Measurements from ENCODE around the gene USH2A. TPM values are rescaled to one million over a fixed set of nuclear protein-coding genes. Genes with fewer than 3 reads are reported as not detected.

The USH2A gene
- total RNA-seq, 3 donors from 2014 or later = not detected

DNA sequence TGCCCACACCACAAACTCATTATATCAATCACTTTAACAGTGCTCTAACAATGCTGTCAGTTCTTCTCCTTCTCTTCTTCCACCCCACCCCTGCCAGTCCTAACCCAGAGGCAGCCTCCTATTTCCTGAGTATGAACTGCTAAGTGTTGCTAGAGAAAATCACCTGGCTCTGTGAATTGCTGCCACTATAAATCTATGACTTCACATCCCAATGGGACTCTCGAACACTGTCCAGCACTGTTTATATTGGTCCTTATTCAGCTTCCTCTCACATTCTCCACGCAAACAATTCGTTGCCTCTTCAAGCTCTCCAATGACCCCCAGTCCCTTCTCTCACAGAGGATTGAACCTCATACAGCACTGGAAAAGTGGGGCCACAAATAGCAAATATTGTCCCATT, 27.0 kb upstream of the USH2A start:
- H3K36me3 ChIP-seq = no peaks in the 10 kb centered on the region
- no peak overlapping the region for H3K4me3 ChIP-seq
- TF ChIP-seq, protein P1, sequence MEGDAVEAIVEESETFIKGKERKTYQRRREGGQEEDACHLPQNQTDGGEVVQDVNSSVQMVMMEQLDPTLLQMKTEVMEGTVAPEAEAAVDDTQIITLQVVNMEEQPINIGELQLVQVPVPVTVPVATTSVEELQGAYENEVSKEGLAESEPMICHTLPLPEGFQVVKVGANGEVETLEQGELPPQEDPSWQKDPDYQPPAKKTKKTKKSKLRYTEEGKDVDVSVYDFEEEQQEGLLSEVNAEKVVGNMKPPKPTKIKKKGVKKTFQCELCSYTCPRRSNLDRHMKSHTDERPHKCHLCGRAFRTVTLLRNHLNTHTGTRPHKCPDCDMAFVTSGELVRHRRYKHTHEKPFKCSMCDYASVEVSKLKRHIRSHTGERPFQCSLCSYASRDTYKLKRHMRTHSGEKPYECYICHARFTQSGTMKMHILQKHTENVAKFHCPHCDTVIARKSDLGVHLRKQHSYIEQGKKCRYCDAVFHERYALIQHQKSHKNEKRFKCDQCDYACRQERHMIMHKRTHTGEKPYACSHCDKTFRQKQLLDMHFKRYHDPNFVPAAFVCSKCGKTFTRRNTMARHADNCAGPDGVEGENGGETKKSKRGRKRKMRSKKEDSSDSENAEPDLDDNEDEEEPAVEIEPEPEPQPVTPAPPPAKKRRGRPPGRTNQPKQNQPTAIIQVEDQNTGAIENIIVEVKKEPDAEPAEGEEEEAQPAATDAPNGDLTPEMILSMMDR (IDR thresholded peaks at IDR 0.05) = no peak
- TF ChIP-seq POLR2AphosphoS5 (IDR thresholded peaks at IDR 0.05) = no peak
- TF ChIP-seq POLR2A (IDR thresholded peaks at IDR 0.05) = no peak
- H3K27ac ChIP-seq = no peak overlapping the region
- intact Hi-C loops (cut with DNase I; ENCODE audit: low total_unique reads) = no loop called here
- no peaks in the 10 kb centered on the region for H3K27me3 ChIP-seq
- no peaks in the 10 kb centered on the region for H3K9me3 ChIP-seq
- H3K4me1 ChIP-seq = no peaks in the 10 kb centered on the region
- DNase-seq (ENCODE audit: low spot score in 2 of 2) = no peak

DNA sequence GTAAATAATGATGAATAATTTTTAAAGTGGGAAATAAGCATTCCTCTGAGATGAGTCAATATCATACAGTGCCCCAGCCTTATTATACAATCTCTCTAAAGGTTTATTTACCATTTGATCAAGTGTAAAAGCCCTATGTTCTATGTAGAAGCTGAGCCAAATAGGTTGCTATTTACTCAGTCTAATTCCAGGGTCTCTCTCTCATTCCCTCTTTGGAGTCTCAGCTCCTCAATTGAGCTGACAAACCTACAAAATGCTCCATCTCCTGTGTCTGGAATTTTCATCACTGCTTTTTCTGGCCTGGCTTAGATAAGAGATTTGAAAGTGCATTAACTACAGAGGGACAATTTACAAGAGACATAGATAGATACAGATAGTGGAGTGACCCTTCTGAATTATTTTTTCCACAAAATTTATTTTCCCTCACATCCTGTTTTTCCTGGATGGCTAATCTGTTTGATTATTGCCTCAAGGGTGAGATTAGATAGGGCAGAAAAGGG, 24.8 kb upstream of the USH2A start:
- intact Hi-C loops (cut with DNase I; ENCODE audit: low total_unique reads) = no loop called here
- H3K4me1 ChIP-seq = no peaks in the 10 kb centered on the region
- DNase-seq (ENCODE audit: low spot score in 2 of 2) = no peak
- no peaks in the 10 kb centered on the region for H3K9me3 ChIP-seq
- H3K27ac ChIP-seq = no peak overlapping the region
- TF ChIP-seq, protein P1 (IDR thresholded peaks at IDR 0.05) = no peak
- TF ChIP-seq POLR2AphosphoS5 (IDR thresholded peaks at IDR 0.05) = no peak
- no peak for TF ChIP-seq POLR2A (IDR thresholded peaks at IDR 0.05)
- H3K36me3 ChIP-seq = no peaks in the 10 kb centered on the region
- no peak overlapping the region for H3K4me3 ChIP-seq
- no peaks in the 10 kb centered on the region for H3K27me3 ChIP-seq

GRCh38 chr1:216437603-216438002, 14.4 kb upstream of the USH2A start:
- no peak for DNase-seq (ENCODE audit: low spot score in 2 of 2)
- intact Hi-C loops (cut with DNase I; ENCODE audit: low total_unique reads) = no loop called here
- no peak overlapping the region for H3K4me3 ChIP-seq
- no peaks in the 10 kb centered on the region for H3K36me3 ChIP-seq
- H3K4me1 ChIP-seq = no peaks in the 10 kb centered on the region
- no peaks in the 10 kb centered on the region for H3K9me3 ChIP-seq
- no peak overlapping the region for H3K27ac ChIP-seq
- TF ChIP-seq, protein P1 (IDR thresholded peaks at IDR 0.05) = no peak
- no peak for TF ChIP-seq POLR2AphosphoS5 (IDR thresholded peaks at IDR 0.05)
- H3K27me3 ChIP-seq = no peaks in the 10 kb centered on the region

- Histone ChIP-seq H3K27ac (no peak overlapping the region), H3K4me3 (no peak overlapping the region), H3K4me1 (no peaks in the 10 kb centered on the region), H3K27me3 (no peaks in the 10 kb centered on the region), H3K36me3 (no peaks in the 10 kb centered on the region), H3K9me3 (no peaks in the 10 kb centered on the region)
- DNase-seq (ENCODE audit: low spot score in 2 of 2) = no peak
- intact Hi-C loops (cut with DNase I; ENCODE audit: low total_unique reads) = no loop called here
- no peak for TF ChIP-seq POLR2AphosphoS5 (IDR thresholded peaks at IDR 0.05)
- TF ChIP-seq, protein P1 (IDR thresholded peaks at IDR 0.05) = no peak
- TF ChIP-seq POLR2A (IDR thresholded peaks at IDR 0.05) = no peak
These were observed 11.0 kb upstream of the USH2A start for GRCh38 chr1:216434232-216434631.

- no peak for TF ChIP-seq POLR2A (IDR thresholded peaks at IDR 0.05)
- no peak for TF ChIP-seq POLR2AphosphoS5 (IDR thresholded peaks at IDR 0.05)
- TF ChIP-seq, protein P1 (IDR thresholded peaks at IDR 0.05) = no peak
- Histone ChIP-seq H3K4me3 (no peak overlapping the region), H3K9me3 (no peaks in the 10 kb centered on the region), H3K27me3 (no peaks in the 10 kb centered on the region), H3K27ac (no peak overlapping the region), H3K4me1 (no peaks in the 10 kb centered on the region), H3K36me3 (no peaks in the 10 kb centered on the region)
- intact Hi-C loops (cut with DNase I; ENCODE audit: low total_unique reads) = no loop called here
- DNase-seq (ENCODE audit: low spot score in 2 of 2) = no peak
These were observed 9.9 kb upstream of the USH2A start for GRCh38 chr1:216433175-216433574.

Measured in breast epithelium (tissue), 4 donors.